ENCODE data around the gene RNASEH2C.

DNA sequence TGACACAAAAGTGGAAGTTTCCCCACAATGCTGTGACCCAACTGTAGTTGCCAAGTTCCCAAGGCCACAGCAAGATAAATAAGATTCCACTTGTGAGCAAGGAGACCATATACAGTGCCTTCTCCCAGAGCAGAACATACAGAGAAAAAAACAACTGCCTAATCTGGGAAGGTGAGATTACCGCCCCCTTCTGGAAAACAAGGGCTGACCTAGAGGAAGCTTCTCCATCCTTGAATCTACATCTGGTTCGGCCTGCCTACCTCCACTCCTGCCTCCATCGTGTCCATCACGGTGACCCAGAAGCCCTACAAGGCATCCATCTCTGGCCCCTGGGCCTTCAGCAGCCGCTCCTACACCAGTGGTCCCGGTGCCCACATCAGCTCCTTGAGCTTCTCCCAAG lies 6.1 kb upstream of the RNASEH2C start:
- TF ChIP-seq, protein P1, sequence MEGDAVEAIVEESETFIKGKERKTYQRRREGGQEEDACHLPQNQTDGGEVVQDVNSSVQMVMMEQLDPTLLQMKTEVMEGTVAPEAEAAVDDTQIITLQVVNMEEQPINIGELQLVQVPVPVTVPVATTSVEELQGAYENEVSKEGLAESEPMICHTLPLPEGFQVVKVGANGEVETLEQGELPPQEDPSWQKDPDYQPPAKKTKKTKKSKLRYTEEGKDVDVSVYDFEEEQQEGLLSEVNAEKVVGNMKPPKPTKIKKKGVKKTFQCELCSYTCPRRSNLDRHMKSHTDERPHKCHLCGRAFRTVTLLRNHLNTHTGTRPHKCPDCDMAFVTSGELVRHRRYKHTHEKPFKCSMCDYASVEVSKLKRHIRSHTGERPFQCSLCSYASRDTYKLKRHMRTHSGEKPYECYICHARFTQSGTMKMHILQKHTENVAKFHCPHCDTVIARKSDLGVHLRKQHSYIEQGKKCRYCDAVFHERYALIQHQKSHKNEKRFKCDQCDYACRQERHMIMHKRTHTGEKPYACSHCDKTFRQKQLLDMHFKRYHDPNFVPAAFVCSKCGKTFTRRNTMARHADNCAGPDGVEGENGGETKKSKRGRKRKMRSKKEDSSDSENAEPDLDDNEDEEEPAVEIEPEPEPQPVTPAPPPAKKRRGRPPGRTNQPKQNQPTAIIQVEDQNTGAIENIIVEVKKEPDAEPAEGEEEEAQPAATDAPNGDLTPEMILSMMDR (IDR thresholded peaks at IDR 0.05): no peak
- no peak for TF ChIP-seq POLR2A (IDR thresholded peaks at IDR 0.05)

All from adrenal gland (tissue), 5 donors.